HEK293 (cell line): ENCODE results near the gene WASF2.

Source experiments
- BCL11B ChIP-seq: fragments of 450-650 bp; formaldehyde crosslinking; IDR thresholded peaks from 2 replicates; pipeline ENCODE4 v1.5.1; 2016; ENCODE audit warnings: low read depth, missing biosample characterization, missing genetic modification characterization
- HIC1 ChIP-seq: fragments of 450-650 bp; formaldehyde crosslinking; IDR thresholded peaks from 2 replicates; pipeline ENCODE4 v1.5.1; 2016; ENCODE audit warnings: missing biosample characterization, missing genetic modification characterization
- HOXA7 ChIP-seq: sonication (generic); formaldehyde crosslinking; IDR thresholded peaks from 2 replicates; pipeline ENCODE4 v1.8.1; 2022; ENCODE audit warnings: missing genetic modification reagents, borderline replicate concordance
- KLF10 ChIP-seq: fragments of 450-650 bp; IDR thresholded peaks from 2 replicates; pipeline ENCODE4 v1.5.1; 2018; ENCODE audit warnings: missing biosample characterization, mild to moderate bottlenecking, missing genetic modification characterization
- PATZ1 ChIP-seq: fragments of 450-650 bp; formaldehyde crosslinking; IDR thresholded peaks from 2 replicates; pipeline ENCODE4 v1.5.1; 2016; ENCODE audit warnings: missing biosample characterization, missing genetic modification characterization
- PRDM6 ChIP-seq: fragments of 450-650 bp; formaldehyde crosslinking; IDR thresholded peaks from 2 replicates; pipeline ENCODE4 v1.5.1; 2017; ENCODE audit warnings: missing biosample characterization, missing genetic modification characterization
- SP7 ChIP-seq: fragments of 450-650 bp; formaldehyde crosslinking; IDR thresholded peaks from 2 replicates; pipeline ENCODE4 v1.5.1; 2016; ENCODE audit warnings: missing biosample characterization, missing genetic modification characterization
- ZBTB1 ChIP-seq: fragments of 450-650 bp; formaldehyde crosslinking; IDR thresholded peaks from 2 replicates; pipeline ENCODE4 v1.5.1; 2016; ENCODE audit warnings: missing biosample characterization, missing genetic modification characterization
- ZNF10 ChIP-seq: fragments of 450-650 bp; formaldehyde crosslinking; IDR thresholded peaks from 2 replicates; pipeline ENCODE4 v1.5.1; 2017; ENCODE audit warnings: missing biosample characterization, missing genetic modification characterization
- ZNF121 ChIP-seq: fragments of 450-650 bp; formaldehyde crosslinking; IDR thresholded peaks from 2 replicates; pipeline ENCODE4 v1.5.1; 2016; ENCODE audit warnings: missing biosample characterization, missing genetic modification characterization
- ZNF148 ChIP-seq: fragments of 450-650 bp; formaldehyde crosslinking; IDR thresholded peaks from 2 replicates; pipeline ENCODE4 v1.5.0; 2017; ENCODE audit warnings: missing biosample characterization, missing genetic modification characterization, borderline replicate concordance
- ZNF174 ChIP-seq: fragments of 450-650 bp; formaldehyde crosslinking; IDR thresholded peaks from 2 replicates; pipeline ENCODE4 v1.5.0; 2017; ENCODE audit warnings: missing biosample characterization, mild to moderate bottlenecking, missing genetic modification characterization
- ZNF211 ChIP-seq: fragments of 450-650 bp; formaldehyde crosslinking; IDR thresholded peaks from 2 replicates; pipeline ENCODE4 v1.5.1; 2016; ENCODE audit warnings: low read depth, missing biosample characterization, missing genetic modification characterization
- ZNF221 ChIP-seq: fragments of 450-650 bp; formaldehyde crosslinking; IDR thresholded peaks from 2 replicates; pipeline ENCODE4 v1.5.1; 2017; ENCODE audit warnings: missing biosample characterization, missing genetic modification characterization, borderline replicate concordance
- ZNF26 ChIP-seq: fragments of 450-650 bp; formaldehyde crosslinking; IDR thresholded peaks from 2 replicates; pipeline ENCODE4 v1.5.1; 2016; ENCODE audit warnings: missing biosample characterization, missing genetic modification characterization
- ZNF266 ChIP-seq: fragments of 450-650 bp; formaldehyde crosslinking; IDR thresholded peaks from 2 replicates; pipeline ENCODE4 v1.5.1; 2016; ENCODE audit warnings: missing biosample characterization, missing genetic modification characterization, low read depth
- ZNF518A ChIP-seq: fragments of 450-650 bp; formaldehyde crosslinking; conservative IDR thresholded peaks from 2 replicates; pipeline ENCODE4 v1.5.1; 2016; ENCODE audit warnings: low read depth, missing biosample characterization, missing genetic modification characterization
- ZNF560 ChIP-seq: fragments of 450-650 bp; formaldehyde crosslinking; IDR thresholded peaks from 2 replicates; pipeline ENCODE4 v1.5.1; 2017; ENCODE audit warnings: missing biosample characterization, missing genetic modification characterization, borderline replicate concordance
- ZNF585B ChIP-seq: fragments of 450-650 bp; formaldehyde crosslinking; IDR thresholded peaks from 2 replicates; pipeline ENCODE4 v1.5.1; 2016; ENCODE audit warnings: missing biosample characterization, missing genetic modification characterization
- ZNF660 ChIP-seq: fragments of 450-650 bp; IDR thresholded peaks from 2 replicates; pipeline ENCODE4 v1.5.1; 2018; ENCODE audit warnings: missing biosample characterization, mild to moderate bottlenecking, missing genetic modification characterization
- ZNF664 ChIP-seq: fragments of 450-650 bp; formaldehyde crosslinking; IDR thresholded peaks from 2 replicates; pipeline ENCODE4 v1.5.1; 2016; ENCODE audit warnings: missing biosample characterization, missing genetic modification characterization
- ZNF768 ChIP-seq: fragments of 450-650 bp; formaldehyde crosslinking; IDR thresholded peaks from 2 replicates; pipeline ENCODE4 v1.5.1; 2018; ENCODE audit warnings: missing biosample characterization, mild to moderate bottlenecking, missing genetic modification characterization
- ZNF776 ChIP-seq: fragments of 450-650 bp; formaldehyde crosslinking; IDR thresholded peaks from 2 replicates; pipeline ENCODE4 v1.5.0; 2017; ENCODE audit warnings: missing biosample characterization, missing genetic modification characterization, borderline replicate concordance

WASF2 gene

GRCh38 chr1:27489973-27490741 lies at the start of gene WASF2 (continued):
- peak; percentile 42; the same call in 1 of the 2 replicates for TF ChIP-seq ZNF518A (tag by site-specific recombination)
- TF ChIP-seq ZNF10 (tag by site-specific recombination): 0 out of 2 replicates have a peak, but pooled peaks have one; percentile 29
- no peak; the same call in 1 of the 2 replicates for TF ChIP-seq ZNF221 (tag by site-specific recombination)
- TF ChIP-seq ZNF211: no peak
- TF ChIP-seq ZNF266 (tag by site-specific recombination): no peak
- TF ChIP-seq HIC1 (tag by site-specific recombination): peak; percentile 14; the same call in 1 of the 2 replicates
- no peak for TF ChIP-seq ZNF26 (tag by site-specific recombination)
- no peak for TF ChIP-seq ZNF776 (tag by site-specific recombination)
- TF ChIP-seq ZNF660 (tag by site-specific recombination): peak; percentile 82
- no peak for TF ChIP-seq ZNF174
- TF ChIP-seq BCL11B: no peak; the same call in 1 of the 2 replicates
- peak; percentile 92 for TF ChIP-seq PATZ1 (tag by site-specific recombination)
- TF ChIP-seq PRDM6 (tag by site-specific recombination): no peak
- TF ChIP-seq ZNF148 (tag by site-specific recombination): no peak
- TF ChIP-seq ZNF585B (tag by site-specific recombination): no peak
- no peak for TF ChIP-seq ZNF664 (tag by site-specific recombination)
- TF ChIP-seq SP7 (tag by site-specific recombination): peak; percentile 86
- no peak for TF ChIP-seq ZNF768
- TF ChIP-seq ZBTB1: 0 out of 2 replicates have a peak, but pooled peaks have one; percentile 8
- no peak for TF ChIP-seq ZNF121
- TF ChIP-seq KLF10 (tag by site-specific recombination): peak; percentile 75
- no peak for TF ChIP-seq ZNF560
- TF ChIP-seq HOXA7 (CRISPR knock-in tag): no peak
